Mucosa of descending colon (tissue), 3 donors: Measurements from ENCODE around the gene ACBD6. TPM values are rescaled to one million over a fixed set of nuclear protein-coding genes. Genes with fewer than 3 reads are reported as not detected.
A peak's percentile ranks its signal among the peaks of the same experiment; 100 is the strongest.

Source experiments
- ATAC-seq: fragments of 200-7000 bp; cut with Tn5 transposase; one replicate; pipeline ENCODE4 v1.9.1; 2020; ENCODE audit warnings: mild to moderate bottlenecking, moderate library complexity
- DNase-seq, 3 donors: peaks; one replicate each; pipeline ENCODE4 v3.0.0-alpha.2; 2020
- H3K36me3 ChIP-seq: fragments of 200-600 bp; one replicate; pipeline ENCODE4 v1.8.0; 2021; ENCODE audit warnings: low read depth, mild to moderate bottlenecking
- H3K4me1 ChIP-seq: fragments of 200-600 bp; one replicate; pipeline ENCODE4 v1.8.0; 2021; ENCODE audit warnings: low read depth, mild to moderate bottlenecking
- H3K4me3 ChIP-seq: fragments of 200-600 bp; one replicate; pipeline ENCODE4 v1.8.0; 2021; ENCODE audit warnings: mild to moderate bottlenecking
- H3K9me3 ChIP-seq: fragments of 200-600 bp; one replicate; pipeline ENCODE4 v1.8.0; 2021; ENCODE audit warnings: mild to moderate bottlenecking
- intact Hi-C, 2 donors: fragments of 100-400 bp; cut with DNase I in 1 of 2; cut with micrococcal nuclease in 1 of 2; formaldehyde crosslinking; loops; one replicate each; pipeline versions ENCODE4 v1.11.0 to v1.11.1; 2022; cut with DNase I, micrococcal nuclease
- total RNA-seq, 3 donors: library from RNA; stranded (reverse); fragmentation: NEBNext Ultra II Directional in 2 of 3; extraction: Animal tissue kit (Norgen Biotek cat#: 25700) in 2 of 3; gene quantifications; one replicate each; pipeline versions ENCODE4 v1.2.1 to v1.2.4, GENCODE V29; 2021 to 2023
- TF ChIP-seq, protein P1 (sequence below): fragments of 200-600 bp; IDR thresholded peaks from one replicate; pipeline ENCODE4 v1.8.0; 2022; ENCODE audit warnings: antibody characterized with exemption, mild to moderate bottlenecking
- donor health status: DM: no; HTN: no; CAD: no; lungs with moderate emphysema.
- donor health status: DM: no; HTN: no; CAD: no.
- donor health status: DM: no; HTN: yes; CAD: no.

The ACBD6 gene
- total RNA-seq, 3 donors from 2014 or later, result 23.3 to 32.8 (median 25.0) TPM

DNA sequence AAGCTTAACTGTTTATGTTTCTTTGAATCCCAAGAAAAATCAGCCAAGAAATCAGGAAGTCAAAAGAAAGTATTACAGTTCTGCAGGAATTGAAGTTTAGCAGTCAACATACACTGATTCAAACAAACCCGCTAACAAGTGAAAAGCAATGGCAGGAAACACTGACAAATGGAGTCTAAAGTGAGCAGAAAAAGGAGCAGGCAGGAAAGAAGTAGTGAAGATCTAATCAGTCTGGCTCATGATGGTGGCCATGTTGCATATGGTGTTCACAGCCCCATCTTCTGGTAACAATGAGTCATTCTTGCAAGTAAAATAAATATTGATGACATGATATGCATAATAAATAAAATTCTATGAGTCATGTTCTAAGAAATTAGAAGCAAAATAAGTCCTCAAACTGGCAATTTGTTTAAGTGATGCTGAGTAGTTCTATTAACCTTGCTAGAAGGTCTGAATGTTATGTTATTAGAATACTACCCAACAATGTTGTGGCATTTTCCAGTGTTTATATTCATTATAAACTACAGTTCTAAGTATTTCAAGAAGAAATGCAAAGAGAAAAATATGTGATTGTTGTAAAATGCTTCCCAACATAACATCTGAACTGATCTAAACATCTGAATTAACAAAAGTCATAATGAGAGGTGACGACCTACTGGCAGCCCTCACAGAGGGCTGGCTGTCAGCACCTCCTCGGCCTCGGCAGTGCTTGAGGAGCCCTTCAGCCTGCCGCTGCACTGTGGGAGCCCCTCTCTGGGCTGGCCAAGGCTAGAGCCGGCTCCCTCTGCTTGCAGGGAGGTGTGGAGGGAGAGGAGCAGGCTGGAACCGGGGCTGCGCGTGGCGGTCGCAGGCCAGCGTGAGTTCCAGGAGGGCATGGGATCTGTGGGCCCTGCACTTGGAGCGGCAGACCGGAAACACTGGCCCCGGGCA, 5.7 kb upstream of the ACBD6 start:
- Histone ChIP-seq H3K9me3 (no peaks in the 10 kb centered on the region), H3K4me3 (no peak overlapping the region), H3K4me1 (no peaks in the 10 kb centered on the region), H3K36me3 (no peaks in the 10 kb centered on the region)
- no peak for DNase-seq
- TF ChIP-seq, protein P1, sequence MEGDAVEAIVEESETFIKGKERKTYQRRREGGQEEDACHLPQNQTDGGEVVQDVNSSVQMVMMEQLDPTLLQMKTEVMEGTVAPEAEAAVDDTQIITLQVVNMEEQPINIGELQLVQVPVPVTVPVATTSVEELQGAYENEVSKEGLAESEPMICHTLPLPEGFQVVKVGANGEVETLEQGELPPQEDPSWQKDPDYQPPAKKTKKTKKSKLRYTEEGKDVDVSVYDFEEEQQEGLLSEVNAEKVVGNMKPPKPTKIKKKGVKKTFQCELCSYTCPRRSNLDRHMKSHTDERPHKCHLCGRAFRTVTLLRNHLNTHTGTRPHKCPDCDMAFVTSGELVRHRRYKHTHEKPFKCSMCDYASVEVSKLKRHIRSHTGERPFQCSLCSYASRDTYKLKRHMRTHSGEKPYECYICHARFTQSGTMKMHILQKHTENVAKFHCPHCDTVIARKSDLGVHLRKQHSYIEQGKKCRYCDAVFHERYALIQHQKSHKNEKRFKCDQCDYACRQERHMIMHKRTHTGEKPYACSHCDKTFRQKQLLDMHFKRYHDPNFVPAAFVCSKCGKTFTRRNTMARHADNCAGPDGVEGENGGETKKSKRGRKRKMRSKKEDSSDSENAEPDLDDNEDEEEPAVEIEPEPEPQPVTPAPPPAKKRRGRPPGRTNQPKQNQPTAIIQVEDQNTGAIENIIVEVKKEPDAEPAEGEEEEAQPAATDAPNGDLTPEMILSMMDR, result no peak
- ATAC-seq, result no peak
- intact Hi-C loops, result no loop called here

DNA sequence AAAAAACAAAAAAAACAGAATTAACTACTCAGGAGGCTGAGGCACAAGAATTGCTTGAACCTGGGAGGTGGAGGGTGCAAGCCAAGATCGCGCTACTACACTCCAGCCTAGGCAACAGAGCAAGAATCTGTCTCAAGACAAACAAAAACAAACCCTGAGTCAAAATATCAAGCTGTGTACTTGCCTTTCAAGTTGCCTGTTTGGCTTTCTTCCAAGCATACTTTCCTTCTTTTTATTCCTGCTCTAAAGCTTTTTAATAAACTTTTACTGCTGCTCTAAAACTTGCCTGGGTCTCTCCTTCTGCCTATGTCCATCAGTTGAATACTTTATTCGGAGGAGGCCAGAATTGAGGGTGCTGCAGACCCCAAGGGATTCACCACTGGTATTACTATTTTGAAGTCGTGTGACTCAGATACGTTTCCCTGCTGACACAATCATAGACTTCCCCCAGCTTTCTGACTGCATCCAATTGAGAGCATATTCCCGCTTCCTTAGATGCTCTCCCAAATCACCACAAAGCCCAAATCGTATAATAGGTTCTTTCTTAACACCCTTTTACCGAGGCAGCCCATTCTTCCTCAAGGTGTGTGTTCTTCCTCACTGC, 3.5 kb upstream of the ACBD6 start:
- DNase-seq (no peak), ATAC-seq (no peak)
- no peak overlapping the region for H3K4me3 ChIP-seq
- TF ChIP-seq, protein P1, result no peak
- H3K4me1 ChIP-seq, result peaks cover 4% of the 10 kb centered on the region
- intact Hi-C loops, result no loop called here
- no peaks in the 10 kb centered on the region for H3K9me3 ChIP-seq
- H3K36me3 ChIP-seq, result no peaks in the 10 kb centered on the region

DNA sequence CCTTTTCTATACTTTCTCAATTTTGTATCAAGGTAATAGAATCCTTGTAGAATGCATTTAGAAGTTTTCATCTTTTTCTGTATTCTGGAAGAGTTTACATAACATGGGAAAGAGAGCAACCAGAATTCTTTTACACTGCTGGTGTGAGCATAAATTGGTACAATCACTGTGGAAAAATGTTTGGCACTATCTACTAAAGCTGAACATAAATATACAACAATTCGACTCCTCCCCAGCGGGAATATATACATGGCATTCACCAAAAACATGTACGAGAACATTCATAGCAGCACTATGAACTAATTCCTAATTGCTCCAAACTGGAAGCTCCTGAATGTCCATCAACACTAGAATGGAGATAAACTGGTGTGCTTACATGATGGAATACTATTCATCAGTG, 1.8 kb upstream of the ACBD6 start:
- ATAC-seq, result no peak
- intact Hi-C loops, result no loop called here
- H3K4me3 ChIP-seq, result no peak overlapping the region
- H3K9me3 ChIP-seq, result no peaks in the 10 kb centered on the region
- TF ChIP-seq, protein P1, result no peak
- DNase-seq, result no peak
- H3K4me1 ChIP-seq, result peaks cover 4% of the 10 kb centered on the region
- no peaks in the 10 kb centered on the region for H3K36me3 ChIP-seq

DNA sequence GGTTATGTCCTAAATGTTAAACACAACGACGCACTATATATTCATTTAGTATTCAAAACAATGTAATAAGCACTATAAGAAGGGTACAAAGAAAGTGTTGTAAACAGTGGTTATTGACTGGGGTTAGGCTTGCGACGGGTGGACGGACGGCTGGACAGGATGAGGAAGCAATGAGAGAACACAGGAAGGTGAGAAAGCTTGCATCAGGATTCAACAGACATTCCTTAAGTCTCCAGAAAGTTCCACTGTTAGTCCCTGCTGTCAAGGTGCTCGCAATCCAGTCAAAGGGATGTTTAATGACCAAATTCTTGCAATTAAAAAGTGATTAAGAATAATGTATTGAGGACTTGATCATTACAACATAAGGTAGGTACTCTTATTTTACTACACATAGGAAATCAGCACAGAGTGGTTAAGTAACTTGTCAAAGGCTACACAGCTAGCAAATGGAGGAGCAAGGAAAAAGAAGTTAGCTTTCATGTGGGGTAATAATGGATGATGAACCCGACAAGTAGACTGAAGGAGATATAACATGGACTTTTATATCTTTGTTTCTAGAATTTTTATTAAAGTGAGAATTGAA, 994 bp upstream of the ACBD6 start:
- peak; percentile 14 for ATAC-seq

DNA sequence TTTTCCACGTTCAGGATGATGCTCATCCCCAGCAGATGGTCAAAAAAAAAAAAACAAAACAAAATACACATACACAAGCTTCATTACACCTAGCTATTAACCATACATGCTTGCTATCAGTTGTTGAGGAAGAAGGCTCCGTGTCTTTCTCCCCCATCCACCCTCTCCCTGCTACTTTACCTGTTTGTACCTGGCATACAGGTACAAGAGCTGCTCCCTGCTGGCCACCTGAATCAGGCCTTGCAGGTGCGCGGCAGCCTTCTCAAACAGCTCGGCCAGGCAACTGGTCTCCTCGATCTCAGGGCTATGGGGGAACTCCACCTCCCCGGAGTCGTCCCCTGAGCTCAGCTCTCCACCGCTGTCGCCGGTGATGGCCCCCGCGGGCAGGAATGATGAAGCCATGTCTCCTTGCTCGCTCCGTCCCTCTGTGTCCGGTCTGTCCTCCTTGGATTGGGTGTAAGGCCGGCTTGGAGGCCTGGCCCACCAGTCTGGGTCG, 464 bp downstream of the ACBD6 start:
- TF ChIP-seq, protein P1, result no peak
- no peaks in the 10 kb centered on the region for H3K9me3 ChIP-seq
- peak overlapping the region; percentile 72 for H3K4me3 ChIP-seq
- no peak for DNase-seq
- intact Hi-C loops, result no loop called here
- peak; percentile 56 for ATAC-seq
- peaks cover 4% of the 10 kb centered on the region for H3K4me1 ChIP-seq
- no peaks in the 10 kb centered on the region for H3K36me3 ChIP-seq

More for the DNA sequence above, 994 bp upstream of the ACBD6 start:
- TF ChIP-seq, protein P1, result no peak
- H3K36me3 ChIP-seq, result no peaks in the 10 kb centered on the region
- H3K4me1 ChIP-seq, result peaks cover 4% of the 10 kb centered on the region
- H3K4me3 ChIP-seq, result peak overlapping the region; percentile 72
- DNase-seq, result peak in 1 of 3 donors; percentile 38
- intact Hi-C loops, result no loop called here
- no peaks in the 10 kb centered on the region for H3K9me3 ChIP-seq
